A549 treated with ZK216348 at 1 μM for 4 hours (cell line): Measurements from ENCODE around the gene SPTAN1. TPM values are rescaled to one million over a fixed set of nuclear protein-coding genes. Genes with fewer than 3 reads are reported as not detected.

ENCODE experiments used
- total RNA-seq: library from RNA; stranded (reverse); fragments of 200-300 nt; extraction: Qiagen RNA extraction; gene quantifications from 5 replicates; pipeline ENCODE4 v1.2.3, GENCODE V29; 2022; ENCODE audit warnings: low read depth

SPTAN1 gene
- total RNA-seq: 121 to 167 TPM (median 157 TPM) in 5 replicates

DNA sequence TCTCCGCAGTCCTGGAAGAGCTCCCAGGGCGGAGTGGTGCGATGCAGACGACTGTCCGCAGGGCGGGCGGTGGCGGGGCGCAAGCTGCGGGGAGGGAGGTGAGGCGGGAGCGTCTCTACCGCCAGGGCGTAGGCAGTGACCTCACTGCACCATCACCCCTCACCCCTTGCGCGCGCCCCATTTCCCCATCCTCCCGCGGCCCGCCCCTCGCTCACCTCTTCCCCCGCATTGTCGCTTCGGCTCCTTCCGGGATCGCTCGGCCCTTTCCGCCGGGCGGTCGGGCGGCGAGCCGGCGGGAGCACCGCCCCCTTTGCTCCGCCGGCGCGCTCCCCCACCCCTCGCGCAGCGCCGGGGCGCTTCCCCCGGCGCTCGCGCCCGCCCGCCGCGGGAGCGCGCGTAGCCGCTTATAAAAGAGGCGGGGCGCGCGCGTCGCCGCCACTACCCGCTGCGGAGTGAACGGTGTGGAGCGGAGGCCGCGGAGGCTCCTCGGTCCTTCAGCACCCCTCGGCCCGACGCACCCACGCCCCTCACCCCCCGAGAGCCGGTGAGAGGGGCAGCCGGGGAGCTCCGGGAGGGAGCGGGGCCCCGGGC, at the start of gene SPTAN1:
Gene SPTAN1 (plus strand): TSS at position 435 of the 591 bp plus-strand sequence. CDS start 14,154 bp downstream, outside the sequence.

DNA sequence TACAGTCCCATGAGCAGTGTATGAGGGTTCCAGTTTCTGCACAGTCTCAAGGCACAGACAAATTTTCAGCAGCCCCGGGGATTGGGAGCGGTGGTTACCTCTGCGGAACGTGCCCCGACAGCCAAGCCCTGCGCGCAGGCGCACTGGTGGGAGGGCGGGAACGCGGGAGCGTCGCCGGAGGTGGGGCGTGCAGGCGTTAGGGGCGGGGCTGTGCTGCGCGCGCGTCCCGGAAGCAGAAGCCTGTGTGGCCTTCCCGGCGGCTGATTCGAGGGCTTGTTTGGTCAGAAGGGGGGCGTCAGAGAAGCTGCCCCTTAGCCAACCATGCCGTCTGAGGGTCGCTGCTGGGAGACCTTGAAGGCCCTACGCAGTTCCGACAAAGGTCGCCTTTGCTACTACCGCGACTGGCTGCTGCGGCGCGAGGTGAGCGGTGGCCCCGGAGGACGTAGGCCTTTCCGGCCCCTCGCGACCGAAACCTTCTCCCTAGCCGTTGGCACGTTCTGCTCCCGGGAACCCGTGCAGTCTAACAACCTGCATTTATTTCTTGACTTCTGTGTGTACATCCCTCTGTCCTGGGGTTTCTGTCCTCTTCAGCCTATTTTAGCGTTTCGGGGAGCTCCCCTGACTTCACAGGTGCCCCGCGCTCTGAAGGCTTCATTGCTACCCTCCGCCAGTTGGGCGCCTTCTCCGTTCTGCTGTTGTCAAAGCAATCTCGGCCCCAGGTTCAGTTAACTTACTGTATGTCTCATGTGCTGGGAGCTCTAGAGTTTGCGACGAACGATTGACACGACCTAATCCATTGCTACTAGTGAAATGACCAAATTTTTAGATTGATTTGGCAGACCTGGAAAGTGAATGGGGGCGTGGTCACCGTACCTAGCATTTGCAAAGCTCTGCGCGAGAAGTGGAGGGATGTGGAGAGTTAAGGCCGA, 47.6 kb upstream of the SPTAN1 start, which contains the start of gene GLE1:
Gene GLE1 (plus strand): TSS at position 235 of the 929 bp plus-strand sequence. CDS start 87 bp downstream, at position 322.

GRCh38 chr9:128656416-128657343, 104.3 kb downstream of the SPTAN1 start, which contains the start of gene DYNC2I2:
Gene DYNC2I2 (minus strand): TSS chr9:128656847. CDS start chr9:128656726, 121 bp downstream.

Other genes starting within 250 kb of the SPTAN1 start
- gene TRUB2, start 230.1 kb upstream of the SPTAN1 start, total RNA-seq: 39.2 to 53.8 TPM (median 48.5 TPM) in 5 replicates
- 48.8 to 62.6 TPM (median 60.0 TPM) in 5 replicates for gene COQ4, start 229.7 kb upstream of the SPTAN1 start, total RNA-seq
- gene SLC27A4, start 212.1 kb upstream of the SPTAN1 start, total RNA-seq: 25.0 to 52.4 TPM (median 49.5 TPM) in 5 replicates
- 61.0 to 87.1 TPM (median 75.2 TPM) in 5 replicates for gene URM1, start 181.2 kb upstream of the SPTAN1 start, total RNA-seq
- 30.7 to 46.8 TPM (median 37.4 TPM) in 5 replicates for gene CERCAM, start 131.7 kb upstream of the SPTAN1 start, total RNA-seq
- gene ODF2, start 96.6 kb upstream of the SPTAN1 start, total RNA-seq: 26.8 to 29.4 TPM (median 28.0 TPM) in 5 replicates
- gene GLE1, start 47.9 kb upstream of the SPTAN1 start, total RNA-seq: 29.1 to 33.7 TPM (median 30.7 TPM) in 5 replicates
- 71.7 to 143 TPM (median 132 TPM) in 5 replicates for gene DYNC2I2, start 104.3 kb downstream of the SPTAN1 start, total RNA-seq
- gene SET, start 136.6 kb downstream of the SPTAN1 start, total RNA-seq: 388 to 686 TPM (median 407 TPM) in 5 replicates
- gene PKN3, start 149.9 kb downstream of the SPTAN1 start, total RNA-seq: 12.3 to 20.6 TPM (median 18.0 TPM) in 5 replicates
- 49.6 to 96.9 TPM (median 93.3 TPM) in 5 replicates for gene ZDHHC12, start 171.5 kb downstream of the SPTAN1 start, total RNA-seq
- gene ZER1, start 219.3 kb downstream of the SPTAN1 start, total RNA-seq: 8.7 to 18.4 TPM (median 15.1 TPM) in 5 replicates
- gene TBC1D13, start 234.7 kb downstream of the SPTAN1 start, total RNA-seq: 17.6 to 23.5 TPM (median 21.1 TPM) in 5 replicates